Measurements from ENCODE around the gene MAP3K14.

GRCh38 chr17:45289301-45290268 lies 27.2 kb downstream of the MAP3K14 start:
- TF ChIP-seq CREB1 (IDR thresholded peaks at IDR 0.05; ENCODE audit: low read depth): no peak
- no peak for TF ChIP-seq CEBPB (IDR thresholded peaks at IDR 0.05; ENCODE audit: borderline replicate concordance in 1 of 2, low read depth in 2 of 2, low read length in 2 of 2)
- TF ChIP-seq, protein P1, sequence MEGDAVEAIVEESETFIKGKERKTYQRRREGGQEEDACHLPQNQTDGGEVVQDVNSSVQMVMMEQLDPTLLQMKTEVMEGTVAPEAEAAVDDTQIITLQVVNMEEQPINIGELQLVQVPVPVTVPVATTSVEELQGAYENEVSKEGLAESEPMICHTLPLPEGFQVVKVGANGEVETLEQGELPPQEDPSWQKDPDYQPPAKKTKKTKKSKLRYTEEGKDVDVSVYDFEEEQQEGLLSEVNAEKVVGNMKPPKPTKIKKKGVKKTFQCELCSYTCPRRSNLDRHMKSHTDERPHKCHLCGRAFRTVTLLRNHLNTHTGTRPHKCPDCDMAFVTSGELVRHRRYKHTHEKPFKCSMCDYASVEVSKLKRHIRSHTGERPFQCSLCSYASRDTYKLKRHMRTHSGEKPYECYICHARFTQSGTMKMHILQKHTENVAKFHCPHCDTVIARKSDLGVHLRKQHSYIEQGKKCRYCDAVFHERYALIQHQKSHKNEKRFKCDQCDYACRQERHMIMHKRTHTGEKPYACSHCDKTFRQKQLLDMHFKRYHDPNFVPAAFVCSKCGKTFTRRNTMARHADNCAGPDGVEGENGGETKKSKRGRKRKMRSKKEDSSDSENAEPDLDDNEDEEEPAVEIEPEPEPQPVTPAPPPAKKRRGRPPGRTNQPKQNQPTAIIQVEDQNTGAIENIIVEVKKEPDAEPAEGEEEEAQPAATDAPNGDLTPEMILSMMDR (IDR thresholded peaks at IDR 0.05 in 2 of 3, conservative IDR thresholded peaks at IDR 0.05 in 1 of 3; ENCODE audit: control insufficient read depth in 2 of 3, extremely low read depth in 1 of 3, insufficient read depth in 1 of 3, low read depth in 3 of 3, low read length in 3 of 3): no peak
- TF ChIP-seq SPI1 (IDR thresholded peaks at IDR 0.05; ENCODE audit: borderline replicate concordance, insufficient read depth, low read depth, low read length): no peak
- no peak for TF ChIP-seq ESRRA (IDR thresholded peaks at IDR 0.05; ENCODE audit: low read length)

Measured in GM12878 (cell line).